ENCODE data around the gene CIITA.

The CIITA gene

DNA sequence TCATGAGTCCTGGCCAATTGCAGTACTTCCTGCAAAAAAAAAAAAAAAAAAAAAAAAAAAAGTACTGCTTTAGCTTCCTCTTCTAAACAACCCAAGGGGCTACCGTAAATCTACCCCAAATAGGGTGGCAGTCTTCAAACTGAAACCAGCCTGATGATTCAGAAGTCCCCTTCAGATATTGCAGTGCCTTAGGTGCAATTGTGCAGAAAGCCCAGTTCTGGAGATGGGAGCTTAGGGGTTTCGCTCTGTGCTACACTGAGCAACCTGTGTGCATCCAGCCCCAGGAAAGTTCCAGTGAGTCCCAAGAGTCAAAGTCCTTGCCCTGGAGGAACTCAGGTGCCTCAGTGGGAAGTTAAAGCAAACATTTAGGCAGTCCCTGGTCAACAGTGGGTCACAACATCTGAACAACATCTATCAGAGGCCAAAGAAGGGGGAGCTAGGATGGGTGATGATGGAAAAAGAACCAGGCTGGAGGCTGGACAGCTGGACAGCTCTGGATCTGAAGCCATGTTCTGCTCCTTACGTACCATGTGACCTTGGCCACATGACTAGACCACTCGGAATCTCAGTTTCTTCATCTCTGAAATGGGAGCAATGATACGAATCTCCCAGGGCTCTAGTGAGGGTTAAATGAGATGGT lies 6.7 kb upstream of the CIITA start:
- Histone ChIP-seq H3K27me3 (ENCODE audit: insufficient read depth, low read depth) (no peaks in the 10 kb centered on the region), H3K4me2 (peak overlapping the region; percentile 83), H3K79me2 (ENCODE audit: insufficient read depth, low read depth) (no peaks in the 10 kb centered on the region), H2AFZ (ENCODE audit: low read depth) (no peak overlapping the region), H3K4me1 (ENCODE audit: low read depth, poor library complexity, severe bottlenecking) (peaks cover 82% of the 10 kb centered on the region), H3K4me3 (IDR thresholded peaks at IDR 0.05; ENCODE audit: insufficient read depth, low read depth, low read length) (no peak overlapping the region), H4K20me1 (ENCODE audit: insufficient read depth) (no peaks in the 10 kb centered on the region), H3K27ac (peak overlapping the region; percentile 77; the same call in 1 of the 2 replicates), H3K36me3 (ENCODE audit: insufficient read depth) (no peaks in the 10 kb centered on the region), H3K9ac (no peak overlapping the region)
- TF ChIP-seq, protein P1, sequence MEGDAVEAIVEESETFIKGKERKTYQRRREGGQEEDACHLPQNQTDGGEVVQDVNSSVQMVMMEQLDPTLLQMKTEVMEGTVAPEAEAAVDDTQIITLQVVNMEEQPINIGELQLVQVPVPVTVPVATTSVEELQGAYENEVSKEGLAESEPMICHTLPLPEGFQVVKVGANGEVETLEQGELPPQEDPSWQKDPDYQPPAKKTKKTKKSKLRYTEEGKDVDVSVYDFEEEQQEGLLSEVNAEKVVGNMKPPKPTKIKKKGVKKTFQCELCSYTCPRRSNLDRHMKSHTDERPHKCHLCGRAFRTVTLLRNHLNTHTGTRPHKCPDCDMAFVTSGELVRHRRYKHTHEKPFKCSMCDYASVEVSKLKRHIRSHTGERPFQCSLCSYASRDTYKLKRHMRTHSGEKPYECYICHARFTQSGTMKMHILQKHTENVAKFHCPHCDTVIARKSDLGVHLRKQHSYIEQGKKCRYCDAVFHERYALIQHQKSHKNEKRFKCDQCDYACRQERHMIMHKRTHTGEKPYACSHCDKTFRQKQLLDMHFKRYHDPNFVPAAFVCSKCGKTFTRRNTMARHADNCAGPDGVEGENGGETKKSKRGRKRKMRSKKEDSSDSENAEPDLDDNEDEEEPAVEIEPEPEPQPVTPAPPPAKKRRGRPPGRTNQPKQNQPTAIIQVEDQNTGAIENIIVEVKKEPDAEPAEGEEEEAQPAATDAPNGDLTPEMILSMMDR (conservative IDR thresholded peaks at IDR 0.05; ENCODE audit: low read depth, low read length) = no peak

DNA sequence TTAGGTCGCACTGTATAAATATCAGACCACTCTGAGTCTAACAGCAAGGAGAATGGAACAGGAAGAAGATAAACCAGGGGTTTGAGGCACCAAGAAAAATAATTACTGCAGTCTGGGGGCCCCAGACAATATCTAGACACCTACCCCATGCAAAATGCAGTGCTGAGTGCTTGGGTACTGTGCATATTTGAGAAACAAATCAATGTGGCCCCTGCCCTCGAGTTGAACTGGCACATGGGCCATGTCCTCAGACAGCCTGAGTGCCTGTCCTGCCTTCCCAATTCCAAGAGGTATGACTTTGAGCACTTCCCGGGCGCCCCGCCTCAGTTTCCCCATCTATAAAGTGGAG lies 6.2 kb upstream of the CIITA start:
- H3K4me1 ChIP-seq (ENCODE audit: low read depth, poor library complexity, severe bottlenecking) = peaks cover 87% of the 10 kb centered on the region
- no peaks in the 10 kb centered on the region for H3K79me2 ChIP-seq (ENCODE audit: insufficient read depth, low read depth)
- no peaks in the 10 kb centered on the region for H3K27me3 ChIP-seq (ENCODE audit: insufficient read depth, low read depth)
- TF ChIP-seq, protein P1 (conservative IDR thresholded peaks at IDR 0.05; ENCODE audit: low read depth, low read length) = no peak
- peak overlapping the region; percentile 83 for H3K4me2 ChIP-seq
- peak overlapping the region; percentile 42; the same call in 1 of the 2 replicates for H2AFZ ChIP-seq (ENCODE audit: low read depth)
- H3K36me3 ChIP-seq (ENCODE audit: insufficient read depth) = no peaks in the 10 kb centered on the region
- peak overlapping the region; percentile 77; the same call in 1 of the 2 replicates for H3K27ac ChIP-seq
- H4K20me1 ChIP-seq (ENCODE audit: insufficient read depth) = no peaks in the 10 kb centered on the region
- H3K4me3 ChIP-seq (IDR thresholded peaks at IDR 0.05; ENCODE audit: insufficient read depth, low read depth, low read length) = no peak overlapping the region
- H3K9ac ChIP-seq = no peak overlapping the region; the same call in 1 of the 2 replicates

GRCh38 chr16:10871157-10871991 lies 5.6 kb upstream of the CIITA start:
- Histone ChIP-seq H4K20me1 (ENCODE audit: insufficient read depth) (no peaks in the 10 kb centered on the region), H3K79me2 (ENCODE audit: insufficient read depth, low read depth) (no peaks in the 10 kb centered on the region), H3K4me1 (ENCODE audit: low read depth, poor library complexity, severe bottlenecking) (peaks cover 93% of the 10 kb centered on the region), H3K27me3 (ENCODE audit: insufficient read depth, low read depth) (no peaks in the 10 kb centered on the region), H3K27ac (peak overlapping the region; percentile 77), H3K9ac (peak overlapping the region; percentile 33; the same call in 1 of the 2 replicates), H2AFZ (ENCODE audit: low read depth) (peak overlapping the region; percentile 42; the same call in 1 of the 2 replicates), H3K36me3 (ENCODE audit: insufficient read depth) (no peaks in the 10 kb centered on the region), H3K4me2 (peak overlapping the region; percentile 83), H3K4me3 (IDR thresholded peaks at IDR 0.05; ENCODE audit: insufficient read depth, low read depth, low read length) (no peak overlapping the region)
- TF ChIP-seq, protein P1 (conservative IDR thresholded peaks at IDR 0.05; ENCODE audit: low read depth, low read length) = no peak

DNA sequence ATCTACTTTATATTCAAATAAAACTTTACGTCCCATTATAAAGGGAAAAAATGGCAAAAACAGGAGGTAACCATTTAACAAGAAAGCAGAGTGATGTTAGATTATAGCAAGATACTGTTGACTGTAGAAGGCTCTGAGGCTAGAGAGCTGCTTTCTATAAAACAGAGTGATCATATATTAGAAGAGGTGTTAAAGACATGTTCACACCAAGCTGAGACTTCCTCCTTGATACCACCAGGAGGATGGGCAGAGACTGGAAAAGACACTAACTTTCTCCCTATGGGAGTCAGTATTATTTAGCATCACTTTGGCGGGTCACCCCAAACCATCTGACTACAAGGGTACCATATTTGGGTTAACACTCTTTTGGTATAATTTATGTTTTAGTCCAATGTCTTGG lies 687 bp upstream of the CIITA start:
- Histone ChIP-seq H3K4me2 (peak overlapping the region; percentile 54), H3K9ac (no peak overlapping the region), H3K27ac (peak overlapping the region; percentile 63), H3K27me3 (ENCODE audit: insufficient read depth, low read depth) (no peaks in the 10 kb centered on the region), H4K20me1 (ENCODE audit: insufficient read depth) (no peaks in the 10 kb centered on the region), H3K4me3 (IDR thresholded peaks at IDR 0.05; ENCODE audit: insufficient read depth, low read depth, low read length) (no peak overlapping the region), H3K36me3 (ENCODE audit: insufficient read depth) (no peaks in the 10 kb centered on the region), H3K4me1 (ENCODE audit: low read depth, poor library complexity, severe bottlenecking) (peaks cover 78% of the 10 kb centered on the region), H3K79me2 (ENCODE audit: insufficient read depth, low read depth) (peaks cover 38% of the 10 kb centered on the region), H2AFZ (ENCODE audit: low read depth) (no peak overlapping the region)
- TF ChIP-seq, protein P1 (conservative IDR thresholded peaks at IDR 0.05; ENCODE audit: low read depth, low read length) = 0 out of 2 replicates have a peak, but pooled peaks have one; percentile 7

Data from KMS-11 (cell line).